Esophagus squamous epithelium (tissue), 5 donors: Measurements from ENCODE around the gene KANSL1. TPM values are rescaled to one million over a fixed set of nuclear protein-coding genes. Genes with fewer than 3 reads are reported as not detected.

Source experiments
- DNase-seq: peaks from one replicate; lab custom pipeline; 2025; lab: John Stamatoyannopoulos, UW
- H3K27ac ChIP-seq, 4 donors: fragments of 200-600 bp; sonication (generic); one replicate each; pipeline ENCODE4 v1.5.1; 2016 to 2019; ENCODE audit warnings: mild to moderate bottlenecking in 1 of 4
- H3K27me3 ChIP-seq, 4 donors: fragments of 200-600 bp; sonication (generic); 1 replicate in 3 of 4; 2 replicates in 1 of 4; pipeline versions ENCODE4 v1.5.1 to v1.6.0; 2017 to 2021; ENCODE audit warnings: antibody characterized with exemption in 1 of 4
- H3K36me3 ChIP-seq, 3 donors: fragments of 200-600 bp; sonication (generic); one replicate each; pipeline ENCODE4 v1.5.1; 2016 to 2019
- H3K4me1 ChIP-seq, 3 donors: fragments of 200-600 bp; sonication (generic); one replicate each; pipeline ENCODE4 v1.5.1; 2017 to 2019
- H3K4me3 ChIP-seq, 4 donors: fragments of 200-600 bp; sonication (generic); 1 replicate in 3 of 4; 2 replicates in 1 of 4; pipeline ENCODE4 v1.5.1; 2016 to 2019; ENCODE audit warnings: mild to moderate bottlenecking in 2 of 4, moderate library complexity in 1 of 4
- H3K9me3 ChIP-seq, 3 donors: fragments of 200-600 bp; sonication (generic); one replicate each; pipeline ENCODE4 v1.5.1; 2016 to 2019
- POLR2A ChIP-seq, 4 donors: fragments of 450-650 bp; IDR thresholded peaks; one replicate each; pipeline ENCODE4 v1.6.1; 2017; ENCODE audit warnings: antibody characterized with exemption in 4 of 4, mild to moderate bottlenecking in 4 of 4, moderate library complexity in 3 of 4
- WGBS, 2 donors: methylation state at CpG; one replicate each; pipeline ENCODE4 v1.1.5; 2018; 5-methylcytosine and 5-hydroxymethylcytosine counted together
- intact Hi-C: fragments of 100-400 bp; cut with DNase I; formaldehyde crosslinking; loops from one replicate; pipeline ENCODE4 v1.15.0; 2022
- total RNA-seq, 4 donors: library from RNA; depleted of rRNA; stranded (reverse); fragments of >200 nt; gene quantifications; one replicate each; pipeline ENCODE4 v1.1.0, GENCODE V29; 2016
- TF ChIP-seq, protein P1 (sequence below), 6 experiments: fragments of 450-650 bp in 4 of 6; fragments of 200-600 bp in 2 of 6; sonication (generic) in 2 of 6; IDR thresholded peaks; one replicate each; pipeline ENCODE4 v1.5.1; 2016 to 2019; ENCODE audit warnings: antibody characterized with exemption in 6 of 6, mild to moderate bottlenecking in 4 of 6, moderate library complexity in 4 of 6
- donor health status: DM: yes; HTN: yes; CAD: no.

Gene KANSL1
- total RNA-seq, 4 donors from 2014 or later = 31.0 to 79.0 (median 51.8) TPM

GRCh38 chr17:46060461-46060860, 132.8 kb downstream of the KANSL1 start:
- TF ChIP-seq, protein P1, sequence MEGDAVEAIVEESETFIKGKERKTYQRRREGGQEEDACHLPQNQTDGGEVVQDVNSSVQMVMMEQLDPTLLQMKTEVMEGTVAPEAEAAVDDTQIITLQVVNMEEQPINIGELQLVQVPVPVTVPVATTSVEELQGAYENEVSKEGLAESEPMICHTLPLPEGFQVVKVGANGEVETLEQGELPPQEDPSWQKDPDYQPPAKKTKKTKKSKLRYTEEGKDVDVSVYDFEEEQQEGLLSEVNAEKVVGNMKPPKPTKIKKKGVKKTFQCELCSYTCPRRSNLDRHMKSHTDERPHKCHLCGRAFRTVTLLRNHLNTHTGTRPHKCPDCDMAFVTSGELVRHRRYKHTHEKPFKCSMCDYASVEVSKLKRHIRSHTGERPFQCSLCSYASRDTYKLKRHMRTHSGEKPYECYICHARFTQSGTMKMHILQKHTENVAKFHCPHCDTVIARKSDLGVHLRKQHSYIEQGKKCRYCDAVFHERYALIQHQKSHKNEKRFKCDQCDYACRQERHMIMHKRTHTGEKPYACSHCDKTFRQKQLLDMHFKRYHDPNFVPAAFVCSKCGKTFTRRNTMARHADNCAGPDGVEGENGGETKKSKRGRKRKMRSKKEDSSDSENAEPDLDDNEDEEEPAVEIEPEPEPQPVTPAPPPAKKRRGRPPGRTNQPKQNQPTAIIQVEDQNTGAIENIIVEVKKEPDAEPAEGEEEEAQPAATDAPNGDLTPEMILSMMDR (IDR thresholded peaks at IDR 0.05) = no peak
- TF ChIP-seq POLR2A (IDR thresholded peaks at IDR 0.05) = no peak
- no peaks in the 10 kb centered on the region for H3K9me3 ChIP-seq
- H3K4me1 ChIP-seq = peaks cover 0 to 29% (median 0%) of the 10 kb centered on the region in 3 donors
- no peaks in the 10 kb centered on the region for H3K27me3 ChIP-seq
- H3K27ac ChIP-seq = no peak overlapping the region
- H3K36me3 ChIP-seq = peaks cover 0 to 75% (median 4%) of the 10 kb centered on the region in 3 donors
- no peak for DNase-seq
- intact Hi-C loops = no loop called here
- WGBS, 2 donors = 90% methylated on average over 2 of the region's 2 CpGs
- no peak overlapping the region for H3K4me3 ChIP-seq

DNA sequence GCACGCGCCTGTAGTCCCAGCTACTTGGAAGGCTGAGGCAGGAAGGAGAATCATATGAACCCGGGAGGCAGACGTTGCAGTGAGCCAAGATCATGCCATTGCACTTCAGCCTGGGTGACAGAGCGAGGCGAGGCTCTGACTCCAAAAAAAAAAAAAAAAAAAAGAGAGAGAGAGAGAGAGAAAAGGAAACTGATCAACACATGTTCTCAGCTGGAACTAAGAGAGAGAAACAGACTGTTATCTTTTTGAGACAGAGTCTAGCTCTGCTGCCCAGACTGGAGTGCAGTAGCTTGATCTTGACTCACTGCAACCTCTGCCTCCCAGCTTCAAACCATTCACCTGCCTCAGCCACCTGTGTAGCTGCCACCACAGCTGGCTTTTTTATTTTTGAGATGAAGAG, 133.7 kb downstream of the KANSL1 start:
- intact Hi-C loops = no loop called here
- H3K27ac ChIP-seq = no peak overlapping the region
- 56 to 69% methylated on average over 4 of the region's 6 CpGs for WGBS, 2 donors
- TF ChIP-seq POLR2A (IDR thresholded peaks at IDR 0.05) = no peak
- TF ChIP-seq, protein P1 (IDR thresholded peaks at IDR 0.05) = no peak
- H3K27me3 ChIP-seq = no peaks in the 10 kb centered on the region
- peaks cover 0 to 29% (median 0%) of the 10 kb centered on the region in 3 donors for H3K4me1 ChIP-seq
- no peaks in the 10 kb centered on the region for H3K9me3 ChIP-seq
- DNase-seq = no peak
- no peak overlapping the region for H3K4me3 ChIP-seq
- H3K36me3 ChIP-seq = peaks cover 0 to 65% (median 4%) of the 10 kb centered on the region in 3 donors

GRCh38 chr17:46057366-46057765, 135.9 kb downstream of the KANSL1 start:
- DNase-seq = no peak
- intact Hi-C loops = no loop called here
- H3K27me3 ChIP-seq = no peaks in the 10 kb centered on the region
- H3K4me1 ChIP-seq = peaks cover 0 to 21% (median 0%) of the 10 kb centered on the region in 3 donors
- WGBS, 2 donors = 79% methylated on average over 4 of the region's 4 CpGs
- peaks cover 0 to 72% (median 0%) of the 10 kb centered on the region in 3 donors for H3K36me3 ChIP-seq
- H3K9me3 ChIP-seq = no peaks in the 10 kb centered on the region
- H3K27ac ChIP-seq = no peak overlapping the region
- no peak overlapping the region for H3K4me3 ChIP-seq
- TF ChIP-seq, protein P1 (IDR thresholded peaks at IDR 0.05) = no peak
- TF ChIP-seq POLR2A (IDR thresholded peaks at IDR 0.05) = no peak

- intact Hi-C loops = no loop called here
- 51 to 58% methylated on average over 4 of the region's 4 CpGs for WGBS, 2 donors
- Histone ChIP-seq H3K4me3 (no peak overlapping the region), H3K27ac (no peak overlapping the region), H3K4me1 (peaks cover 0 to 21% (median 0%) of the 10 kb centered on the region in 3 donors), H3K36me3 (peaks cover 0 to 76% (median 0%) of the 10 kb centered on the region in 3 donors), H3K9me3 (no peaks in the 10 kb centered on the region), H3K27me3 (no peaks in the 10 kb centered on the region)
- TF ChIP-seq POLR2A (IDR thresholded peaks at IDR 0.05) = no peak
- TF ChIP-seq, protein P1 (IDR thresholded peaks at IDR 0.05) = no peak
- DNase-seq = no peak
These were observed 136.4 kb downstream of the KANSL1 start for GRCh38 chr17:46056800-46057304.

- no peaks in the 10 kb centered on the region for H3K9me3 ChIP-seq
- H3K27ac ChIP-seq = no peak overlapping the region
- no peak for DNase-seq
- intact Hi-C loops = no loop called here
- WGBS, 2 donors = 88 to 89% methylated on average over 8 of the region's 8 CpGs
- peaks cover 0 to 17% (median 0%) of the 10 kb centered on the region in 3 donors for H3K4me1 ChIP-seq
- TF ChIP-seq, protein P1 (IDR thresholded peaks at IDR 0.05) = no peak
- no peak for TF ChIP-seq POLR2A (IDR thresholded peaks at IDR 0.05)
- no peaks in the 10 kb centered on the region for H3K27me3 ChIP-seq
- peaks cover 0 to 79% (median 13%) of the 10 kb centered on the region in 3 donors for H3K36me3 ChIP-seq
- H3K4me3 ChIP-seq = no peak overlapping the region
These were observed 139.2 kb downstream of the KANSL1 start for GRCh38 chr17:46053911-46054534.
